ENCODE measurements around the gene SCAI.
"Not testable (repeated sequence)": the region's sequence is repeated elsewhere in the genome, so short reads cannot be mapped to it uniquely, and the experiment has no call there.

SCAI gene

GRCh38 chr9:124947727-124948391 lies 195.5 kb downstream of the SCAI start:
- DNase-seq (ENCODE audit: low spot score), result no peak

- DNase-seq (ENCODE audit: low spot score), result no peak
Observed at GRCh38 chr9:124946167-124946566, 197.2 kb downstream of the SCAI start.

GRCh38 chr9:124941679-124942561 lies 201.4 kb downstream of the SCAI start:
- DNase-seq (ENCODE audit: low spot score), result peak; percentile 10

GRCh38 chr9:124940894-124941678 lies 202.2 kb downstream of the SCAI start, which contains the start of gene GOLGA1:
TSS of gene GOLGA1 (minus strand) at chr9:124941083. CDS start at chr9:124938711, 2,372 bp downstream.
- peak; percentile 100 for DNase-seq (ENCODE audit: low spot score)

- DNase-seq (ENCODE audit: low spot score), result no peak
Observed at GRCh38 chr9:124940521-124940893, 202.8 kb downstream of the SCAI start.

- DNase-seq (ENCODE audit: low spot score), result peak; percentile 11
Observed at GRCh38 chr9:124939944-124940343, 203.4 kb downstream of the SCAI start.

DNA sequence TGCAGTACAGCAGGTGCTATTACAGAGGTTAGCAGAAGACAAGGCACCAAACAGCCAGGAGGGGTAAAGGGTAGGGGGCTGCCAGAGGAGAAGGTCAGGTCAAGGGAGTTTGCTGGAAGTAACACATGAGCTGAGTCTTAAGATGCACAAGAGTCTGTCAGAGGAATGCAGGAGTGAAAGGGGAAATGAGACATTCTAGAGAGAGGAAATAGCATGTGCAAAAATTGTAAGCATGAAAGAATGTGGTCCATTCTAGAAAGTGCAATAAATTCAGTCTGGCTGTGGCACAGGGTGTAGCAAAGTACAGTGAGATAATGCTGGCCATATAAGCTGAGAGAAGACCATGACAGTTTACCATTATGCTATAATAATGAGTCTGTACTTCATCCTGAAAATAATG lies 209.0 kb downstream of the SCAI start:
- no peak for DNase-seq (ENCODE audit: low spot score)

DNA sequence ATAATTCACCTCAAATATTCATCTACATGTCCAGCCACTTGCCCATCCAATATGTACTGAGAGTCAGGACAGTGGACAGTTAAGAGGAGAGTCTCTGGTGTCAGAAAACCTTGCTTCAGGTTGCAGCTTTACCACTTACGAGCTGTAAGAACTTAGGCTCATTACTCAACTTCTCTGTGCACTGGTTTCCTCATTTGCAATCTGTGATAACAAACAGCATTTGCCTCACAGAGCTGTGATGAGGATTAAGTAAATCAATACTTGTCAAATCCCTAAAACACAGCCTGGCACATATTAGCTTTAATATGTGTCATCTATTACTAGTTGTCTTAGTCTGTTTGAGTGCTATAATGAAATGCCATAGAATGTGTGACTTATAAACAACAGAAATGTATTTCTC lies 211.0 kb downstream of the SCAI start:
- no peak for DNase-seq (ENCODE audit: low spot score)

DNA sequence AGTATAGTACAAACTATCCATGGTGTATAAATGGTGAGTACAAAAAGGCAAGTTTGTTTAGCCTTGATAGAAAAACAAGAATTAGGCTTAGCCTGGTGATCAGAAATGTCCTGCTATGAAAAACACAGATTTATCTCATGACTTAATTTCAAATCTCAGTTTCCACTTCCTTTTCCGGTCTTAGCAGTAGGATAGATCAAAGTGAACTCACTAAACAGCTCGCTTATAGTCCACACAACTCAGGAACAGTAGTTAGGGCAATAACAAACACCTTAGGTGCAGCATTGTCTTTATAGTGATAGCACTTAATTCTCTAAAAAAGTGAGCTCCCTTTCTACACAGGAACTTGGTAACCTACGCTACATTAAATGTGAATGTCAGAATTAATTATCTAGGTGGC lies 213.9 kb downstream of the SCAI start:
- no peak for DNase-seq (ENCODE audit: low spot score)

DNA sequence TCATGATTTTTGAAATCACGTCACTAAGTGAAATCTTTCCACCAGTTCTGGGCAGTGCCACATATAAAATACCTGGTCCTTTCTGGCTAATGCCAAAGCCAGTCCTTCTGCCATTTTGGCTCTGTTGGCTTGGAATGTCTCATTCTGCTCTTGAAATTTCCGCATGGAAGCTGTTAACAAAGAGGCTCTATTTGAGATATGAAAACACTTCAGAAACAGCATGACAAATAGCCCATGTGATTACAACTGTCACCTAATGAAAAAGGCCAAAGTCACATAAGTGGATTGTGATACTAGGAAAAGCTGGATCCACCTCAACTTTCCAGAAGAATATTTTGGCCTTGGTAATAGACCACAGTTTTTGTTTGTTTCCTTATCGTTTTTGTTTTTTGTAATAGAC lies 215.2 kb downstream of the SCAI start:
- no peak for DNase-seq (ENCODE audit: low spot score)

GRCh38 chr9:124920394-124920793 lies 222.9 kb downstream of the SCAI start:
- DNase-seq (ENCODE audit: low spot score), result not testable (repeated sequence)

DNA sequence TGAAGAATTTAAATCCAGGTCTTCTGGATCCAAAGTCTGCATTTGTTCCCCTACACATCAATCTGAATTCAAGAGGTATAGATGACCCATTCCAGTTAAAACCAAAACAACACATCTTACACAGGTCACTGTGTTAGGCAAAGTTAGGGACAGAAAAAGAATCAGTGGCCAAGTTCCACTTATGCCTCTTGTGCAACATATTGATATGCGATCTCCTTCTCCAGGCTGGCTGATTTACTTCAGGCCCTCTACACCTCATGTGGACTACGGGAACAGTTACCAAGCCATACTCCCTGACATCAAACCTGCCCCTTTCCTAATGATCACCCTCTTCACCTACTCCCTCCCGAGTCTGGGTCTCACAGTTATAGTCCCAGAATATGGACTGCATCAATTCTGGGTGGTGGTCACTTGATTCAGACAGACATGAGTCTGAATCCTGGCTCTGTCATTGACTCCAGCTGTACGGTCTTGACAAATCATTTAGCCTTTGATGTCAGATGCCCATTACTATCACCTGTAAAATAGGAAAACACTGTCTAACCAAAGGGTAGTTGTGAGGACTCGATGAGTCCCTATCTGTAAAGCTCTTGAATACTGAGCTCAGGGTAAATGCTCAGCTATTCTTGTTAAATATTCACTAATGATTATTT lies 228.4 kb downstream of the SCAI start:
- no peak for DNase-seq (ENCODE audit: low spot score)

GRCh38 chr9:124913378-124913777 lies 229.9 kb downstream of the SCAI start:
- DNase-seq (ENCODE audit: low spot score), result no peak

DNA sequence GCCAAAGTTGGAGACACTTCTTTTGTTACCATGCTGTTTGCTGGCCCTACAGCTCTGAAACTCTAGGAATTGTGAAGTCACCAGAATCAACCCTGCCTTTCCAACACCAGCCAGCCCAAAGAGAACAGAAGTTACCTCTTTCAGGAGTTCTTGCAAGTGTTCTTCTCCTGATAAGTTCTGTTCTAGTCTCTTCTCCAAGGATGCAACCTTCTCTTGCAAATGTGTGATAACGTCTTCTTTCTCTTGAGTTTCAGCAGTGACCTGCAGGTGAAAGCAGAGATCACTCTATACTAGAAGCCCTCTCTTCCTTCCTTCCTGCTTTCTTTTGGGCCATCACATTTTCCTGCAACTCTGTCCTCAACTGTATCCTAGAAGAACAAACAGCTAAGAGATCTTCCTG lies 231.6 kb downstream of the SCAI start:
- no peak for DNase-seq (ENCODE audit: low spot score)

DNA sequence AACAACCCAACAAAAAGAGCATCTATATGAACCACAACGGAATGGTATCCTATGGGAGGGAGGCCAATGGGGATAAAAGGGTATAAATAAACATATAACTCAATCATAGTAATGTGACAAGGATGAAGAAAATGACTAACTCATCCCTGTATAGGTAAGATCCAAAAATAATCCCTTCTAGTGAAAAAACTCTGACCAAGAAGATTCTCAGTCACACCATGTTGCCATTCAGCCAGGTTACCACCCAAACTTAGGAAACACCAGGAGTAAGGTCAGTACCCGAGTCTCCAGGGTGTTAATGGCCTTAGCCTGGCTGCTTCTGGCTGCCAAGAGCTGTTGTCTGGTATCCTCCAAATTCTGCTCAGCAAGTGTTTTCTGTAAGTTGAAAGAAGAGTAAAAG lies 235.2 kb downstream of the SCAI start:
- DNase-seq (ENCODE audit: low spot score), result no peak

- no peak for DNase-seq (ENCODE audit: low spot score)
Observed at GRCh38 chr9:124906966-124907365, 236.4 kb downstream of the SCAI start.

DNA sequence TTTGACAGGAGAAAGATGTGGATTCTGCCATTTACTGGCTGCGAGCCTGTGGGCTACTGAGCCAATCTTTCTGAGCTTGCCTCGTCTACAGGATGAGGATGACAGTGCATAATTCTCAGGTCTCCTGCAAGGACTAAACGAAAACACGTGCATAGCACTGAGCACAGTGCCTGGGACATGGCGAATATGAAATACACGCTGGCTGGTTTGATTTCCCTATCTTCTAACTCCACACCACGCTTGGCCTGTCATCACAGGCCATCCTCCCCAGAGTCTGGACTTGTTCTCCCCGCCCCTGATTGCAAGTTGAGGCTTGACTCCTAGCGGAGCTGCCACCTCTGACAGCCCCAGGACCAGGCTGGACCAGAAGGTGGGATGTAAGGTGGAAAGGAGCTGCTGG lies 243.5 kb downstream of the SCAI start:
- no peak for DNase-seq (ENCODE audit: low spot score)

GRCh38 chr9:124897570-124898460 lies 245.5 kb downstream of the SCAI start:
- DNase-seq (ENCODE audit: low spot score), result no peak

- DNase-seq (ENCODE audit: low spot score), result peak; percentile 36
Observed at GRCh38 chr9:124894741-124895170, 248.6 kb downstream of the SCAI start.

DNA sequence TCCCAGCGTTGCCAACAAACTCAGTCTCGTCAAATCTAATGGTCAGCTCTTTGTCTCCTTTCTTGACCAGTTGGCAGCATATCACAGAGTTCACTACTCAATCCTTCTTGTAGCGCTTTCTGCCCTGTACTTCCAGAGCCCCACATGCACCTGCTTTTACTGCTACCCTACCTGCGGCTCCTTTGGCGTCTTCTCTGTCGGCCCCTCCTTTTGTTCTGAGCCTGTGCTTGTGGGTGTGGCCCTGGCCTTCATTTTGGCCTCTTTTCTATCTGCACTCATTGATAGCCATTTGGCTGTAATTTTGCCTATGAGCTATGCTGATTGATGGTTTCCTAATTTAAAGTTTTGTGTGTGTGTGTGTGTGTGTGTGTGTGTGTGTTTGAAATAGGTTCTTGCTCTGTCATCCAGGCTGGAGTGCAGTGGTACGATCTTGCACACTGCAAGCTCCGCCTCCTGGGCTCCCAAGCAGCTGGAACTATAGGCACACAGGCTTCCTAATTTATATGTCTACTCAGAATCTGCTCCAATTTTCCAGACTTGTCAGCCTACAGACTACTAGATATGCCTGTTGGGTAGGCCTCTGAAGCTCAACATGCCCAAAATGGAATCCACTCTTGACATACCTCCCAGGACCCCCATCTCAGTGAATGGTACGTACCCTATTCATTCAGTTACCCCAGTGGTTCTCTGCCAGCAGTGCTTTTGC lies 249.1 kb downstream of the SCAI start:
- DNase-seq (ENCODE audit: low spot score), result no peak
